ENCODE results near the gene HCCS. TPM values are rescaled to one million over a fixed set of nuclear protein-coding genes. Genes with fewer than 3 reads are reported as not detected.

Gene HCCS
- total and polyA plus RNA-seq, 2 donors (not counting 3 experiments of a cell fraction or from before 2014, with no cell fraction given), result 16.9 to 39.3 TPM

DNA sequence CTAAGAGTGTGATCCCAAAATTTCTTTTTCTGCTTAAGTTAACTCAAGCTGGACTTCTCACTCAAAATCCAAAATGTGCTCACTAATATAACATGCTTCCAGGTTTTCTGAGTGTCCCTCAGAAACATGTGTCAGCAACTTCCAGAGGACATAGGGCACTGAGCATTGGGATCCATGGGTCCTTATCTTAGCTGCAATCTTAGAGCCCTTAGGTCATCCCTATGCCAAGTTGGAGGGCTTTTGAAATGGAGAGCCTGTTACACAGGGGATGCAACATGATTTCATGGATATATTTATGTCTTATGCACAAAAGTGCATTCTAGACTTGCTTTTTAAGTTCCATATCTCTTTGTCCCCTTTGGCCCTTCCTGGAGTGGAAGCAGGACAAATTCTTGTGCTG is 11.7 kb upstream of the HCCS start:
- H3K79me2 ChIP-seq (ENCODE audit: control insufficient read depth, insufficient read depth, low read length), result no peaks in the 10 kb centered on the region
- FAIRE-seq, result no peak
- ChIA-PET POLR2A (no interaction called here), CTCF (interaction anchor here (1.1 kb wide), 1 partner anchor 378 kb away, joined by 4 read pairs; no protein-coding TSS in a partner anchor)
- no peaks in the 10 kb centered on the region for H3K9me3 ChIP-seq (replicated peaks; ENCODE audit: control insufficient read depth, insufficient read depth, low read length)
- no peak overlapping the region for H3K9ac ChIP-seq (replicated peaks; ENCODE audit: extremely low read depth, insufficient read depth, low read length)
- no peaks in the 10 kb centered on the region for H3K27me3 ChIP-seq (ENCODE audit: control insufficient read depth in 2 of 2, insufficient read depth in 2 of 2, low read length in 2 of 2)
- no peak for DNase-seq (ENCODE audit: low read depth, low spot score)
- H3K4me3 ChIP-seq (replicated peaks in 1 of 3; ENCODE audit: insufficient read depth in 1 of 3, low read depth in 1 of 3, low read length in 3 of 3), result no peak overlapping the region
- no peak overlapping the region for H3K27ac ChIP-seq (ENCODE audit: insufficient read depth, low read depth, low read length)
- intact Hi-C loops (cut with micrococcal nuclease), result no loop called here
- H3K9me1 ChIP-seq (replicated peaks; ENCODE audit: control insufficient read depth, extremely low read depth, insufficient read depth, low read length), result no peaks in the 10 kb centered on the region
- H3K4me1 ChIP-seq (ENCODE audit: control insufficient read depth, extremely low read depth, insufficient read depth, low read length), result peaks cover 4% of the 10 kb centered on the region
- TF ChIP-seq GATA2 (IDR thresholded peaks at IDR 0.05; ENCODE audit: insufficient read depth, insufficient read length, low read depth, low read length) (peak; percentile 47), POLR2A (IDR thresholded peaks at IDR 0.05; ENCODE audit: low read depth, low read length) (no peak), CTCF (IDR thresholded peaks at IDR 0.05; ENCODE audit: extremely low read depth in 1 of 2, insufficient read depth in 1 of 2, low read depth in 1 of 2, low read length in 2 of 2) (no peak), MYC (IDR thresholded peaks at IDR 0.05; ENCODE audit: low read depth, low read length) (no peak)
- dilution Hi-C loops (cut with MboI; ENCODE audit: extremely low pct_ligation_motif_present, low sequenced_read_pairs), result no loop called here
- BruUV-seq (replicated peaks), result no TSS peak
- no peaks in the 10 kb centered on the region for H4K20me1 ChIP-seq (replicated peaks; ENCODE audit: control insufficient read depth, extremely low read depth, insufficient read depth, low read length)
- H2AFZ ChIP-seq (ENCODE audit: low read depth, low read length), result no peak overlapping the region
- H3K36me3 ChIP-seq (ENCODE audit: control insufficient read depth in 2 of 2, extremely low read depth in 1 of 2, insufficient read depth in 2 of 2, low read length in 2 of 2), result no peaks in the 10 kb centered on the region
- H3K4me2 ChIP-seq (ENCODE audit: insufficient read depth, low read length), result no peak overlapping the region

DNA sequence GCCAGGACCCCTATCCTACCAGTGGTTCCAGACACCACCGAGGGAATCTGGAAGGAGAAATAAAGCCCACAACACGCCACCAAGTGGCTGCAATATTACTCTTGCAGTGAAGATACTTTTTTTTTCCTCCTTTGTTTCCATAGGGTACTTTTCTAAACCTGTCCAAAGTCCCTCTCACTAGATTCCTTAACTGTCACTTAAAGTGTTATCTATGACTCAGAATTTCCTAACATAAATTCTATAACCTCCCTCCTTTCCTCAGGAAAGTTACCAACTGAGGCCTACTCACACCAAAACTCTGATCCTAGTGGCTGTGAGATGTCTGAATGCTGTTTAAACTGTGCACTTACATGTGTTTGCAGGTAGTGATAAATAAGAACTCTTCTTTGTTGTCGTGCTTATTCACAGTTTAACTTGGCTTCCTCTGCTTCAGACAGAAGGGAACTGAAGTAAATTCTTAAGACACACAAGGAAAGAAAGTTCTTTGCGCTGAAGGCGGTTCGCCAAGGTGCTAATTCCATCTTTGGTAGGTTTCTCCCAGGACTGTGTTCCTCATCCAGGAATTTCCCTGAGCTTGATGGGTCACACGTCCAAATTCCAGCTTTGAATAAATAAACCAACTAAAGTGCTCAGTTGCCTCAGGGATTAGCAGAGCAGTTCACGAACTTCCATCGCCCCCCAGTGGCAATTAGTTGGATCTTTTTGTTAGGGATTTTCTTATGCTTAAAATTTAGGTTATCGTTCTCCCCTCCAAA is 10.7 kb upstream of the HCCS start:
- H3K4me3 ChIP-seq (replicated peaks in 1 of 3; ENCODE audit: insufficient read depth in 1 of 3, low read depth in 1 of 3, low read length in 3 of 3), result no peak overlapping the region
- no peaks in the 10 kb centered on the region for H3K9me1 ChIP-seq (replicated peaks; ENCODE audit: control insufficient read depth, extremely low read depth, insufficient read depth, low read length)
- no peaks in the 10 kb centered on the region for H3K79me2 ChIP-seq (ENCODE audit: control insufficient read depth, insufficient read depth, low read length)
- intact Hi-C loops (cut with micrococcal nuclease), result loop anchor here (1.0 to 5.0 kb wide), 5 partner anchors 333 to 910 kb away; no protein-coding TSS in a partner anchor
- no peak overlapping the region for H3K9ac ChIP-seq (replicated peaks; ENCODE audit: extremely low read depth, insufficient read depth, low read length)
- no peaks in the 10 kb centered on the region for H3K36me3 ChIP-seq (ENCODE audit: control insufficient read depth in 2 of 2, extremely low read depth in 1 of 2, insufficient read depth in 2 of 2, low read length in 2 of 2)
- no peak overlapping the region for H3K4me2 ChIP-seq (ENCODE audit: insufficient read depth, low read length)
- FAIRE-seq (peak; percentile 99), DNase-seq (ENCODE audit: low read depth, low spot score) (peak; percentile 63)
- no peaks in the 10 kb centered on the region for H3K9me3 ChIP-seq (replicated peaks; ENCODE audit: control insufficient read depth, insufficient read depth, low read length)
- H3K27ac ChIP-seq (ENCODE audit: insufficient read depth, low read depth, low read length), result peak overlapping the region; percentile 40
- ChIA-PET CTCF (interaction anchor here (0.5 to 2.2 kb wide), 30 partner anchors 10 to 914 kb away, joined by 3 to 32 read pairs (median 4); partner anchors contain the start of genes MID1 and MSL3), POLR2A (no interaction called here)
- H4K20me1 ChIP-seq (replicated peaks; ENCODE audit: control insufficient read depth, extremely low read depth, insufficient read depth, low read length), result no peaks in the 10 kb centered on the region
- dilution Hi-C loops (cut with MboI; ENCODE audit: extremely low pct_ligation_motif_present, low sequenced_read_pairs), result no loop called here
- TF ChIP-seq EZH2 (IDR thresholded peaks at IDR 0.05; ENCODE audit: borderline replicate concordance, low read depth, low read length, severe bottlenecking), result no peak
- peak; percentile 28 to 45 for TF ChIP-seq CTCF (IDR thresholded peaks at IDR 0.05; ENCODE audit: extremely low read depth in 1 of 2, insufficient read depth in 1 of 2, low read depth in 1 of 2, low read length in 2 of 2)
- no peak for TF ChIP-seq POLR2A (IDR thresholded peaks at IDR 0.05; ENCODE audit: low read depth, low read length)
- no TSS peak for BruUV-seq (replicated peaks)
- no peaks in the 10 kb centered on the region for H3K27me3 ChIP-seq (ENCODE audit: control insufficient read depth in 2 of 2, insufficient read depth in 2 of 2, low read length in 2 of 2)
- peaks cover 4% of the 10 kb centered on the region for H3K4me1 ChIP-seq (ENCODE audit: control insufficient read depth, extremely low read depth, insufficient read depth, low read length)
- peak overlapping the region; percentile 15 for H2AFZ ChIP-seq (ENCODE audit: low read depth, low read length)

Data from endothelial cell of umbilical vein (primary cell).